GM18861 (cell line): ENCODE results near the gene CACNA1S.

Experiments
- ATAC-seq: cut with Tn5 transposase; IDR thresholded peaks from one replicate; pipeline ENCODE4 v1.9.1; 2021; ENCODE audit not compliant: unreplicated experiment

Gene CACNA1S

GRCh38 chr1:201038186-201038876 is 73.9 kb downstream of the CACNA1S start:
- ATAC-seq: no peak

GRCh38 chr1:201036188-201036842 is 75.9 kb downstream of the CACNA1S start:
- no peak for ATAC-seq

GRCh38 chr1:201034671-201035070 is 77.6 kb downstream of the CACNA1S start:
- ATAC-seq: no peak

- no peak for ATAC-seq
Observed at GRCh38 chr1:201032408-201032807, 79.8 kb downstream of the CACNA1S start.

GRCh38 chr1:201028461-201028889 is 83.8 kb downstream of the CACNA1S start:
- ATAC-seq: no peak

GRCh38 chr1:201026836-201027235 is 85.4 kb downstream of the CACNA1S start:
- ATAC-seq: no peak

DNA sequence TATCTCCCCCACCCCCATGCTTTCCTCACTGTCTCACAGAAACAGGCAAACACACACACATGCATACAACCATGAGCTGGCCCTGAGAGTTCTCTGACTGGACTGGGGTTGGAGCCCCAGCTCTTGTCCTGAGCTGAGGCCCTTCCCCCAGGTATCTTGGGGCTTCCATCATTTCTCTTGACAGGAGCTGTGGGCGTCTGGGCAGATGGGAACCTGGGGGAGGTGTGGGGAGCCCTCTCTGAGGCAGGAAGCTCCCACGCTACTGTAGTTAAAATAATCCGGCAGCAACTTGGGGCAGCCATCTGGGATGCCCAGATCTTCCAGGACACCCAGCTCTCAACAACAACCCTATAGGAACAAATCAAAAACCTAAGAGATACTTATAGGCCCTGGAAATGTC is 86.0 kb downstream of the CACNA1S start:
- no peak for ATAC-seq

- ATAC-seq: no peak
Observed at GRCh38 chr1:201025571-201026002, 86.6 kb downstream of the CACNA1S start.

DNA sequence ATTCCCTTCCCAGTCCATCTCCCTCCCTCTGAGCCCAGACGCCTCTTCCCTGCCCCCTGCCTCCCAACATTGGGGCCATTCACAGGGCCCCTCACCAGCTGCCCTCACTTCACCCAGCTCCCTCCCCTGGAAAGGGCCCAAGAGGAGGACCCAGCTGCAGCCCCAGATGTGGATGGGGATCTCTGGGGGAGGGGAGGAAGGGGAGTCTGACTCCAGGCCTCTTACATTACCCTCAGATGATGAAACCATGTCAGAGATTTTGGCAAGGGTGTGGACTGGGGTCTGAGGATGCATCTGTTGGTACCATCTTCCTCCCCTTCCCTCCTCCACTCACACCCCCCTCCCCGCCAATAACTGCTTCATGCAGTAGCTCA is 87.6 kb downstream of the CACNA1S start:
- no peak for ATAC-seq

- ATAC-seq: no peak
Observed at GRCh38 chr1:201023920-201024624, 88.2 kb downstream of the CACNA1S start.

GRCh38 chr1:201023517-201023902 is 88.7 kb downstream of the CACNA1S start, which contains the start of gene KIF21B:
KIF21B (minus strand) TSS chr1:201023714; CDS start chr1:201023383, 331 bp downstream.
- ATAC-seq: peak; percentile 43

GRCh38 chr1:201022820-201023516 is 89.3 kb downstream of the CACNA1S start:
- no peak for ATAC-seq

GRCh38 chr1:201022493-201022819 is 89.8 kb downstream of the CACNA1S start:
- no peak for ATAC-seq

GRCh38 chr1:201021630-201022492 is 90.4 kb downstream of the CACNA1S start:
- ATAC-seq: no peak

- no peak for ATAC-seq
Observed at GRCh38 chr1:201020721-201021629, 91.3 kb downstream of the CACNA1S start.

DNA sequence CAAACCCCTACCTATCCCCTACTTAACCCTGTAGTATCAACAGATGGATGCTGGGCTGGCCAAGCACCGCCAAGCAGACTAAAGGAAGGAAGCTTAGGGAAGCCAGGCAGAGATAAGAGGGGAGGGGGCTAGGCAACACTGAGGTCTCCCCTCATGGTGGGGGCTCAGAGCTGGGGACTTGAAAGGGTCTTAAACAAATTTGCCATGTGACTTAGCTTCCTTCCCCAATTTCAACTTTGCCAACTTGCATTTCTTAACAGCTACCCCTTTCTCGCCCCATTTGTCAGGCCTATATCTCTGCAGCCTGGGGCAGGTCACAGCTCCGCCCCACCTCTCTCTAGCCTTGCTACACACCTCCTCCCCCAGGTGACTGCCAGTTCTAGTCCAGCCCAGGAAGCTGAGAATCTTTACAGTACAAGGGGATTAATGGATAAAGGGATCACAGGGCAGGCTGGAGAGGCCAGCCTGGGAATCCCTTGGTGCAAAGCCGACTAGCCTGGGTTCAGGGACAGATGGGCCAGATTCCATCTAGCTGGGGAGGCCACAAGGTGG is 92.1 kb downstream of the CACNA1S start:
- ATAC-seq: no peak

- peak; percentile 47 for ATAC-seq
Observed at GRCh38 chr1:201019321-201019977, 92.8 kb downstream of the CACNA1S start.

GRCh38 chr1:201017828-201018163 is 94.4 kb downstream of the CACNA1S start:
- no peak for ATAC-seq
